Calu3 (cell line): ENCODE results near the gene PLEKHO2. TPM values are rescaled to one million over a fixed set of nuclear protein-coding genes. Genes with fewer than 3 reads are reported as not detected.

Experiments
- BruUV-seq: library from RNA; stranded (reverse); fragments of 400-500 nt; replicated peaks from 2 replicates; lab custom pipeline; 2021; lab: Mats Ljungman, UMichigan
- CTCF ChIA-PET: fragments of 300-600 bp; sonication (Branson Sonifier 250); formaldehyde crosslinking; loops from one replicate; lab custom pipeline; 2022; ENCODE audit warnings: antibody characterized with exemption; lab: Charles Lee
- DNase-seq: peaks from one replicate; pipeline ENCODE4 v3.0.0; 2022
- H3K27ac Mint-ChIP-seq: one replicate; pipeline ENCODE4 v1.8.0; 2022; ENCODE audit warnings: mixed read lengths; ENCODE audit not compliant: unreplicated experiment
- H3K27me3 Mint-ChIP-seq: one replicate; pipeline ENCODE4 v1.8.0; 2022; ENCODE audit warnings: mixed read lengths; ENCODE audit not compliant: unreplicated experiment
- H3K36me3 Mint-ChIP-seq: one replicate; pipeline ENCODE4 v1.8.0; 2022; ENCODE audit warnings: mild to moderate bottlenecking, moderate library complexity, mixed read lengths; ENCODE audit not compliant: insufficient read depth, unreplicated experiment
- H3K4me1 Mint-ChIP-seq: one replicate; pipeline ENCODE4 v1.8.0; 2022; ENCODE audit warnings: mild to moderate bottlenecking, low read depth, mixed read lengths; ENCODE audit not compliant: unreplicated experiment
- H3K4me3 Mint-ChIP-seq: one replicate; pipeline ENCODE4 v1.8.0; 2022; ENCODE audit warnings: mild to moderate bottlenecking, low read depth, moderate library complexity, mixed read lengths; ENCODE audit not compliant: unreplicated experiment
- H3K9me3 Mint-ChIP-seq: one replicate; pipeline ENCODE4 v1.8.0; 2022; ENCODE audit warnings: low read depth, mixed read lengths; ENCODE audit not compliant: unreplicated experiment
- intact Hi-C: fragments of 100-400 bp; cut with micrococcal nuclease; formaldehyde crosslinking; loops from one replicate; pipeline ENCODE4 v1.10.0; 2022; ENCODE audit not compliant: unreplicated experiment
- total RNA-seq: library from RNA; stranded (reverse); gene quantifications from 2 replicates; pipeline ENCODE4 v1.2.3, GENCODE V29; 2022
- TF ChIP-seq, protein P1 (sequence below): fragments of 200-600 bp; IDR thresholded peaks from one replicate; pipeline ENCODE4 v1.8.0; 2022; ENCODE audit warnings: antibody characterized with exemption; ENCODE audit not compliant: unreplicated experiment

PLEKHO2 gene
- total RNA-seq, 1 experiment from 2014 or later, result 2.0 TPM

DNA sequence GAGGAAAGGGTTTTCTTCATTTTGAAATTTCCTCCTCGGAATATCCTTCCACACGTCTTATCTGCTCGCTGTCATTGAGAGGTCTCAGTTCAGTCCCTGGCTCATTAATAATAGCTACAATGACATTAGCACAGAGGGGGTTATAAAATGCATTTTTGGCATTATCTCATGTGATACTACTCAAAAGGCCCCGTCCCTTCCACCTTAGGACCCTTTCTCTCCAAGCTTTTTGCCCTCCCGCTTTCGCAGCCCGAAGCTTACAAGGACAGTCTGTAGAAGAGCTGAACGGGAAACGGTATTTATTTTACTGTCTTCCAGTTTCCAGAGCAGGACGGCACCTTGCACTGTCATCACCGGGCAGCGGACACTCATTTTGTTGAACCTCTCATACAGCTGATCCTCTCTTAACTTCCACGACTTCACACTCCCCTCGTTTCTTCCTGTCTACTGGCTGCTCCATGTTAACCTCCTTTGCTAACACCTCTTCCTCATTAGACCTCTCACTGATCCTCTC is 5.6 kb upstream of the PLEKHO2 start:
- CTCF ChIA-PET, result interaction anchor here (0.7 to 1.2 kb wide), 6 partner anchors 11 to 106 kb away, joined by 3 to 9 read pairs (median 4); partner anchors contain the start of gene PIF1
- intact Hi-C loops, result no loop called here

DNA sequence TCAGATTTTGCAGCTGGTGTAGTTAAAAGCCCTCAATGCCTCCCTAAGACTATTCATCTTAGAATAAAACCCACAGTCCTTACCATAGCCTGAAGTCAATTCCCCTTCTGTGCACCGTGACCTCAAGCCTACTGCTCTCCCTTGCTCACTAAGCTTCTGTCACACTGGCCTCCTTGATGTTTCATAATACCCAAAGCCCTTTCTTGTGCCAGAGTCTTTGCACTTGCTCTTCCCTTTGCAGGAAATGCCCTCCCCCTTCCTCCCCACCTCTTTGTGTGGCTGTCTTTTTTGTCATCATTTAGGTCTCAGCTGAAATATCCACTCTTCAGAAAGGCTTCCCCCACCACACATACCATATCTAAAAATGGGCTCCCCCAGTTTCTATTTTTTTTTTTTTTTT is 4.2 kb upstream of the PLEKHO2 start:
- no peak overlapping the region for H3K4me3 Mint-ChIP-seq
- CTCF ChIA-PET, result interaction anchor here (0.6 kb wide), 1 partner anchor 105 kb away, joined by 5 read pairs; no protein-coding TSS in a partner anchor
- TF ChIP-seq, protein P1, sequence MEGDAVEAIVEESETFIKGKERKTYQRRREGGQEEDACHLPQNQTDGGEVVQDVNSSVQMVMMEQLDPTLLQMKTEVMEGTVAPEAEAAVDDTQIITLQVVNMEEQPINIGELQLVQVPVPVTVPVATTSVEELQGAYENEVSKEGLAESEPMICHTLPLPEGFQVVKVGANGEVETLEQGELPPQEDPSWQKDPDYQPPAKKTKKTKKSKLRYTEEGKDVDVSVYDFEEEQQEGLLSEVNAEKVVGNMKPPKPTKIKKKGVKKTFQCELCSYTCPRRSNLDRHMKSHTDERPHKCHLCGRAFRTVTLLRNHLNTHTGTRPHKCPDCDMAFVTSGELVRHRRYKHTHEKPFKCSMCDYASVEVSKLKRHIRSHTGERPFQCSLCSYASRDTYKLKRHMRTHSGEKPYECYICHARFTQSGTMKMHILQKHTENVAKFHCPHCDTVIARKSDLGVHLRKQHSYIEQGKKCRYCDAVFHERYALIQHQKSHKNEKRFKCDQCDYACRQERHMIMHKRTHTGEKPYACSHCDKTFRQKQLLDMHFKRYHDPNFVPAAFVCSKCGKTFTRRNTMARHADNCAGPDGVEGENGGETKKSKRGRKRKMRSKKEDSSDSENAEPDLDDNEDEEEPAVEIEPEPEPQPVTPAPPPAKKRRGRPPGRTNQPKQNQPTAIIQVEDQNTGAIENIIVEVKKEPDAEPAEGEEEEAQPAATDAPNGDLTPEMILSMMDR, result no peak
- H3K27me3 Mint-ChIP-seq, result peaks cover 32% of the 10 kb centered on the region
- intact Hi-C loops, result no loop called here
- no peak for DNase-seq
- no peak overlapping the region for H3K27ac Mint-ChIP-seq
- peaks cover 23% of the 10 kb centered on the region for H3K36me3 Mint-ChIP-seq
- BruUV-seq, result no TSS peak
- no peaks in the 10 kb centered on the region for H3K9me3 Mint-ChIP-seq
- H3K4me1 Mint-ChIP-seq, result peaks cover 23% of the 10 kb centered on the region

More for the DNA sequence above, 5.6 kb upstream of the PLEKHO2 start:
- Mint-ChIP-seq H3K4me1 (peaks cover 18% of the 10 kb centered on the region), H3K27ac (peak overlapping the region; percentile 37), H3K27me3 (peaks cover 32% of the 10 kb centered on the region), H3K36me3 (peaks cover 10% of the 10 kb centered on the region), H3K9me3 (no peaks in the 10 kb centered on the region), H3K4me3 (peak overlapping the region; percentile 62)
- no peak for DNase-seq
- TF ChIP-seq, protein P1, result peak; percentile 18
- no TSS peak for BruUV-seq

DNA sequence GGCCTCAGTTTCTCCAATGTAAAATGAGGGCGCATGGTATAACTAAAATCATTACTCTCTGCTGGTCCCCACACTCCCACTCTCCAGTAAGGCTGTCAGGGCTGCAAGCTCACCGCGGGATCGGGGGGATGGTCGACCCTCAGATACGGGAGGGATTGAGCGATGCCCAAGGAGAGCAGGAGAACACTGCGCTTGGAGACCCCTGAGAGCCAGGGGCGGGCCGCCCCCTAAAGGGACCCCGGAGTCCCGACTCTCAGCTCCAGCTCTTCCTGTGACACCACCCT is 713 bp upstream of the PLEKHO2 start:
- Mint-ChIP-seq H3K27me3 (peaks cover 32% of the 10 kb centered on the region), H3K27ac (no peak overlapping the region), H3K4me3 (peak overlapping the region; percentile 80), H3K36me3 (peaks cover 26% of the 10 kb centered on the region), H3K9me3 (no peaks in the 10 kb centered on the region), H3K4me1 (peaks cover 17% of the 10 kb centered on the region)
- intact Hi-C loops, result no loop called here
- BruUV-seq, result no TSS peak
- CTCF ChIA-PET, result interaction anchor here (0.6 to 0.7 kb wide), 3 partner anchors 381 to 1861 kb away, joined by 3 to 7 read pairs (median 3); partner anchors contain the start of genes PARP16, SMAD6 and ZNF609
- DNase-seq, result no peak
- TF ChIP-seq, protein P1, result no peak

DNA sequence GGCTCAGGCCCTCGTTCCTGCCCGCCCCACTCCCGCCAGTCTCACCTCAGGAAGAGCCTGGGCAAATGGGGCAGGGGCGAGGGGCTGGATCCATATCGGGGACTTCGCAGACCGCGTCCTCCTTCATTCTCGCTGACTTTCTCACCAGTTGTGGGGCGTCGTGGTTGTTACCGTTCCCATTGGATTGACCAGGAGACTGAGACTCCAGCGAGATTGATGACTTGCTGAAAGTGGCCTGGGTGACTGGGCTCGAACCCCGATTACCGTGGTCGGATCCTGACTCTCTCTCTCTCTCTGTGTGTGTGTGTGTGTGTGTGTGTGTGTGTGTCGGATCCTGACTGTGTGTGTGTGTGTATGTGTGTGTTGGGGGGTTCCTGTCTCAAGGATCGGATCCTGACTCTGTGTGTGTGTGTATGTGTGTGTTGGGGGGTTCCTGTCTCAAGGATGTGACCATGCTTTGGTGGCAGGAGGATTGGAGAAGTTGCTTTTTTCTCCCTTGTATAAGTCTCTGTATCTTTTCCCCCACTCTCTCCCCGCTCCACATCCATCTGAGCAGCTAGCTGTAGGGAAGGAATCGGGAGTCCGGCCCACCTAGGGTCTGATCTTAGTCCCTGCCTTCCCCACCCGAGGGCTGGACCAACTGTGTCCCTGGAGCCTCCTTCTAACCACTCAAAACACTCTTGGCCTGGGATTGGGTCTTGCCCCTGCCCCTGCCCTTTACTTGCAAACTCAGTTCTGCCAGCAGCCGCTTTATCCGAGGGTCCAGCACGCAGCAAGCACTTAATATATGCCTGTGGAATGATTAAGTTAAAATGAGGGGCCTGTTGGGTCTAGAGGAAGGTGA is 603 bp downstream of the PLEKHO2 start:
- Mint-ChIP-seq H3K9me3 (no peaks in the 10 kb centered on the region), H3K27me3 (peaks cover 32% of the 10 kb centered on the region), H3K4me1 (peaks cover 8% of the 10 kb centered on the region), H3K4me3 (peak overlapping the region; percentile 80), H3K27ac (peak overlapping the region; percentile 73), H3K36me3 (peaks cover 26% of the 10 kb centered on the region)
- no peak for DNase-seq
- CTCF ChIA-PET, result no interaction called here
- BruUV-seq, result TSS peak; percentile 79
- intact Hi-C loops, result no loop called here
- TF ChIP-seq, protein P1, result no peak
